ENCODE results near the gene PRDM16. TPM values are rescaled to one million over a fixed set of nuclear protein-coding genes. Genes with fewer than 3 reads are reported as not detected.

The PRDM16 gene
- total and polyA plus RNA-seq, 2 of the 13 experiments (the other 11 are each of a cell fraction or from before 2014, with no cell fraction given), result 0.15 to 0.81 TPM

- TF ChIP-seq FOXO4 (CRISPR knock-in tag; conservative IDR thresholded peaks at IDR 0.05) (no peak), ZNF781 (CRISPR knock-in tag; IDR thresholded peaks at IDR 0.05; ENCODE audit: borderline replicate concordance, not compliant biosample characterization) (no peak), ZBTB43 (CRISPR knock-in tag; conservative IDR thresholded peaks at IDR 0.05) (peak; percentile 92), HOMEZ (CRISPR knock-in tag; IDR thresholded peaks at IDR 0.05; ENCODE audit: low read depth) (no peak), ZNF496 (CRISPR knock-in tag; IDR thresholded peaks at IDR 0.05; ENCODE audit: insufficient replicate concordance) (no peak), ZNF597 (CRISPR knock-in tag; IDR thresholded peaks at IDR 0.05) (no peak), GLMP (CRISPR knock-in tag; IDR thresholded peaks at IDR 0.05; ENCODE audit: borderline replicate concordance) (no peak; the same call in 1 of the 2 replicates), ZNF841 (CRISPR knock-in tag; IDR thresholded peaks at IDR 0.05; ENCODE audit: borderline replicate concordance) (peak; percentile 17; the same call in 1 of the 2 replicates), NFKB2 (CRISPR knock-in tag; IDR thresholded peaks at IDR 0.05; ENCODE audit: borderline replicate concordance) (no peak), XBP1 (CRISPR knock-in tag; IDR thresholded peaks at IDR 0.05) (no peak), ETV6 (CRISPR knock-in tag; conservative IDR thresholded peaks at IDR 0.05) (no peak), MLX (CRISPR knock-in tag; IDR thresholded peaks at IDR 0.05) (no peak), SPEN (CRISPR knock-in tag; IDR thresholded peaks at IDR 0.05; ENCODE audit: low read depth) (peak; percentile 22; the same call in 1 of the 2 replicates), KLF9 (CRISPR knock-in tag; IDR thresholded peaks at IDR 0.05; ENCODE audit: low read depth) (no peak), SIN3A (IDR thresholded peaks at IDR 0.05; ENCODE audit: borderline replicate concordance, low read depth, low read length) (no peak), ZBTB42 (CRISPR knock-in tag; IDR thresholded peaks at IDR 0.05) (no peak; the same call in 1 of the 2 replicates), ZNF468 (CRISPR knock-in tag; IDR thresholded peaks at IDR 0.05) (no peak), PREB (CRISPR knock-in tag; IDR thresholded peaks at IDR 0.05) (no peak), ZNF891 (CRISPR knock-in tag; IDR thresholded peaks at IDR 0.05) (no peak)
These were observed 252.8 kb downstream of the PRDM16 start (continued) for GRCh38 chr1:3321559-3322449.
